IMR-90 (cell line): Measurements from ENCODE around the gene SLCO3A1. TPM values are rescaled to one million over a fixed set of nuclear protein-coding genes. Genes with fewer than 3 reads are reported as not detected.
"Not testable (repeated sequence)": the region's sequence is repeated elsewhere in the genome, so short reads cannot be mapped to it uniquely, and the experiment has no call there.

ENCODE experiments used
- ATAC-seq: fragments of 200-7000 bp; cut with Tn5 transposase; 2 replicates; pipeline ENCODE4 v1.9.1; 2020; ENCODE audit warnings: low read depth, mild to moderate bottlenecking, moderate library complexity
- BruUV-seq: library from RNA; stranded (reverse); fragments of 400-500 nt; replicated peaks from 2 replicates; lab custom pipeline; 2021; lab: Mats Ljungman, UMichigan
- CTCF ChIA-PET: fragments of 300-600 bp; formaldehyde crosslinking; extraction: SDS; loops from one replicate; lab custom pipeline; 2021; ENCODE audit warnings: antibody characterized with exemption; lab: Yijun Ruan, JAX
- POLR2A ChIA-PET: fragments of 300-600 bp; sonication (Branson Sonifier 250); formaldehyde crosslinking; loops from one replicate; lab custom pipeline; 2022; ENCODE audit warnings: antibody characterized with exemption; ENCODE audit not compliant: unreplicated experiment; lab: Charles Lee
- DNase-seq: peaks from one replicate; pipeline ENCODE4 v3.0.0; 2013
- H2AFZ ChIP-seq: replicated peaks from 2 replicates; pipeline ENCODE3; 2013; ENCODE audit warnings: low read length, mild to moderate bottlenecking; ENCODE audit not compliant: poor library complexity
- H2AK5ac ChIP-seq: 2 replicates; pipeline ENCODE4 v1.6.1; 2013; ENCODE audit warnings: low read depth, low read length, inconsistent platforms
- H2AK9ac ChIP-seq: replicated peaks from 2 replicates; pipeline ENCODE3; 2013; ENCODE audit warnings: mild to moderate bottlenecking, low read depth, low read length, moderate library complexity; ENCODE audit not compliant: poor library complexity
- H2BK120ac ChIP-seq: 2 replicates; pipeline ENCODE4 v1.6.1; 2013; ENCODE audit warnings: low read depth, low read length, inconsistent platforms
- H2BK15ac ChIP-seq: 3 replicates; pipeline ENCODE4 v1.6.1; 2013; ENCODE audit warnings: low read depth, low read length, inconsistent platforms
- H2BK20ac ChIP-seq: 2 replicates; pipeline ENCODE4 v1.6.1; 2013; ENCODE audit warnings: low read depth, mild to moderate bottlenecking, inconsistent platforms, low read length, moderate library complexity
- H2BK5ac ChIP-seq: 2 replicates; pipeline ENCODE4 v1.6.1; 2013; ENCODE audit warnings: mild to moderate bottlenecking, low read depth, low read length, inconsistent platforms; ENCODE audit not compliant: poor library complexity, severe bottlenecking
- H3K14ac ChIP-seq: replicated peaks from 2 replicates; pipeline ENCODE4 v1.6.1; 2013; ENCODE audit warnings: low read depth, low read length, inconsistent platforms
- H3K18ac ChIP-seq: 2 replicates; pipeline ENCODE4 v1.6.1; 2013; ENCODE audit warnings: low read depth, low read length, control low read depth
- H3K23ac ChIP-seq: 2 replicates; pipeline ENCODE4 v1.6.1; 2013; ENCODE audit warnings: low read depth, low read length, inconsistent platforms
- H3K27ac ChIP-seq: 2 replicates; pipeline ENCODE4 v1.5.1; 2013; ENCODE audit warnings: mild to moderate bottlenecking, control low read depth, low read length; ENCODE audit not compliant: insufficient read depth
- H3K27me3 ChIP-seq: 2 replicates; pipeline ENCODE4 v1.6.1; 2013; ENCODE audit warnings: low read length; ENCODE audit not compliant: control insufficient read depth, insufficient read depth
- H3K36me3 ChIP-seq: 2 replicates; pipeline ENCODE4 v1.6.1; 2013; ENCODE audit warnings: low read length, mixed read lengths; ENCODE audit not compliant: control insufficient read depth, insufficient read depth
- H3K4ac ChIP-seq: 2 replicates; pipeline ENCODE4 v1.6.1; 2013; ENCODE audit warnings: low read depth, low read length, inconsistent platforms
- H3K4me1 ChIP-seq: 2 replicates; pipeline ENCODE4 v1.6.1; 2013; ENCODE audit warnings: low read length, mixed read lengths; ENCODE audit not compliant: control insufficient read depth, insufficient read depth
- H3K4me2 ChIP-seq: 2 replicates; pipeline ENCODE4 v1.6.1; 2013; ENCODE audit warnings: low read depth, mild to moderate bottlenecking, control low read depth, low read length, moderate library complexity
- H3K4me3 ChIP-seq: 2 replicates; pipeline ENCODE4 v1.5.1; 2013; ENCODE audit warnings: low read depth, mild to moderate bottlenecking, control low read depth, low read length, moderate library complexity; ENCODE audit not compliant: insufficient read depth
- H3K56ac ChIP-seq: 2 replicates; pipeline ENCODE4 v1.6.1; 2013; ENCODE audit warnings: low read length, inconsistent platforms; ENCODE audit not compliant: insufficient read depth; ENCODE audit errors: extremely low read depth
- H3K79me1 ChIP-seq, 2 experiments: 2 replicates each; pipeline ENCODE4 v1.6.1; 2013; ENCODE audit warnings: low read length in 2 of 2, inconsistent platforms in 1 of 2, low read depth in 1 of 2
- H3K9ac ChIP-seq: 2 replicates; pipeline ENCODE4 v1.6.1; 2013; ENCODE audit warnings: low read depth, low read length, control low read depth
- H3K9me1 ChIP-seq: 2 replicates; pipeline ENCODE4 v1.6.1; 2013; ENCODE audit warnings: low read length, inconsistent platforms; ENCODE audit not compliant: insufficient read depth
- H3K9me3 ChIP-seq: 2 replicates; pipeline ENCODE4 v1.6.1; 2013; ENCODE audit warnings: low read length; ENCODE audit not compliant: control insufficient read depth, insufficient read depth
- H4K20me1 ChIP-seq: 2 replicates; pipeline ENCODE4 v1.6.1; 2013; ENCODE audit warnings: low read length, inconsistent platforms; ENCODE audit not compliant: insufficient read depth
- H4K5ac ChIP-seq: 2 replicates; pipeline ENCODE4 v1.6.1; 2013; ENCODE audit warnings: mild to moderate bottlenecking, low read depth, low read length, control low read depth
- H4K8ac ChIP-seq, 2 experiments: 2 replicates each; pipeline ENCODE4 v1.6.1; 2013; ENCODE audit warnings: low read depth in 2 of 2, low read length in 2 of 2, control low read depth in 1 of 2, inconsistent platforms in 1 of 2
- H4K91ac ChIP-seq: 2 replicates; pipeline ENCODE4 v1.6.1; 2013; ENCODE audit warnings: low read depth, low read length, inconsistent platforms; ENCODE audit not compliant: insufficient read depth
- CHD1 ChIP-seq: IDR thresholded peaks from 2 replicates; pipeline ENCODE4 v1.6.1; 2012; ENCODE audit warnings: low read depth, low read length, improper control_type of control experiment
- FOS ChIP-seq: fragments of 150-350 bp; IDR thresholded peaks from 2 replicates; pipeline ENCODE4 v1.6.1; 2016; ENCODE audit warnings: low read depth, low read length
- POLR2A ChIP-seq: IDR thresholded peaks from 2 replicates; pipeline ENCODE4 v1.6.1; 2012; ENCODE audit warnings: mild to moderate bottlenecking, low read depth, low read length
- RCOR1 ChIP-seq: IDR thresholded peaks from 2 replicates; pipeline ENCODE4 v1.6.1; 2012; ENCODE audit warnings: mild to moderate bottlenecking, low read length, improper control_type of control experiment; ENCODE audit not compliant: insufficient replicate concordance
- SMC3 ChIP-seq: fragments of 150-350 bp; IDR thresholded peaks from 2 replicates; pipeline ENCODE4 v1.6.1; 2016; ENCODE audit warnings: low read depth, mild to moderate bottlenecking, antibody characterized with exemption, low read length, moderate library complexity
- WGBS, 2 experiments: methylation state at CpG; one replicate each; pipeline versions ENCODE4 v1.1.5 to v1.1.7; 2013; ENCODE audit warnings: missing lambda C conversion rate in 2 of 2; ENCODE audit not compliant: insufficient read length in 1 of 2; ENCODE audit errors: extremely low coverage in 2 of 2; 5-methylcytosine and 5-hydroxymethylcytosine counted together
- dilution Hi-C: fragments of 300-500 bp; cut with HindIII; formaldehyde crosslinking; loops from one replicate; pipeline ENCODE4 v1.14.3; 2018; ENCODE audit warnings: low sequenced_read_pairs; ENCODE audit not compliant: unreplicated experiment
- in situ Hi-C: fragments of 300-500 bp; cut with MboI; formaldehyde crosslinking; loops from 3 replicates; pipeline ENCODE4 v1.14.3; 2019; ENCODE audit warnings: low sequenced_read_pairs, inconsistent platforms, mixed read lengths
- intact Hi-C: fragments of 100-400 bp; cut with micrococcal nuclease; formaldehyde crosslinking; loops from 2 replicates; pipeline ENCODE4 v1.10.0; 2022
- polyA plus RNA-seq, 3 experiments: library from polyadenylated mRNA; depleted of rRNA; stranded (reverse); fragments of >200 nt; gene quantifications; 2 replicates each; pipeline ENCODE4 v1.2.3, GENCODE V29; 2012; ENCODE audit warnings: low replicate concordance in 1 of 3
- total RNA-seq: library from RNA; depleted of rRNA; stranded (reverse); fragments of >200 nt; gene quantifications from 2 replicates; pipeline ENCODE4 v1.2.3, GENCODE V29; 2012
- TF ChIP-seq, protein P1 (sequence below): conservative IDR thresholded peaks from 2 replicates; pipeline ENCODE4 v1.5.1; 2012; ENCODE audit warnings: mild to moderate bottlenecking, low read depth, low read length, improper control_type of control experiment

The SLCO3A1 gene
- total and polyA plus RNA-seq, 2 of the 4 experiments (the other 2 are of a cell fraction): 4.7 to 8.1 TPM

DNA sequence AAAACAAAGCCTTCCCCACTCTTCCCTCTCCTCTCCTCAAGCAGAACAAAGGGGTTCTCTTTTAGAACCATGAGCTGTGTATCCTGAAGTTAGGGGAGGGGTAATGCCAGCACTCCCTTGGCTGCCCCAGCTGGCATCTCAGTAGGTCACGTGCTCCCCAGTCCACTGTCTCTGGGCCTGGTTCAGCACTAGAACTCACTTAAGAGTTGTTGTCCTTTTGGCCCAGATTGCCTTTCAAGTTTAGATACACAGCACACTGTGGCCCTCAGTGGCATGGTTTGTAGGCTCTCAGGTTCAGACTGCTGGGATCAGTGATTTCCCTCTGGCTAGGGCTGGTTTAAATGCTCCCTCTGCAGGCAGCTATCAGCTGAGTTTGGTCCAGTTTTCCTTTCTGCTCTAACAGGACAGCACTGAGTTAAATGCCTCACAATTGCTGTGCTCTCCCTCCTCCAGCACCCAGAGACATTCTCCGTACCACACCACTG lies 351.8 kb downstream of the SLCO3A1 start:
- Histone ChIP-seq H3K36me3 (no peaks in the 10 kb centered on the region), H3K9me3 (peaks cover 6% of the 10 kb centered on the region), H3K27ac (no peak overlapping the region), H3K9me1 (no peaks in the 10 kb centered on the region), H3K18ac (no peak overlapping the region), H2BK120ac (no peak overlapping the region), H2AK5ac (no peak overlapping the region), H3K79me1 (no peaks in the 10 kb centered on the region), H2BK15ac (no peak overlapping the region), H2AFZ (no peak overlapping the region), H4K8ac (no peak overlapping the region), H3K23ac (no peak overlapping the region), H4K5ac (no peak overlapping the region), H4K20me1 (no peaks in the 10 kb centered on the region), H3K9ac (no peak overlapping the region), H3K14ac (no peak overlapping the region), H3K4me1 (no peaks in the 10 kb centered on the region), H3K27me3 (no peaks in the 10 kb centered on the region), H3K4ac (no peak overlapping the region), H4K91ac (no peak overlapping the region), H3K4me2 (no peak overlapping the region), H3K4me3 (no peak overlapping the region), H2AK9ac (no peak overlapping the region), H2BK5ac (no peak overlapping the region), H3K56ac (no peak overlapping the region), H2BK20ac (no peak overlapping the region)
- intact Hi-C loops: no loop called here
- DNase-seq (no peak), ATAC-seq (no peak)
- TF ChIP-seq FOS (no peak), SMC3 (no peak), CHD1 (no peak), RCOR1 (no peak), POLR2A (no peak)
- TF ChIP-seq, protein P1, sequence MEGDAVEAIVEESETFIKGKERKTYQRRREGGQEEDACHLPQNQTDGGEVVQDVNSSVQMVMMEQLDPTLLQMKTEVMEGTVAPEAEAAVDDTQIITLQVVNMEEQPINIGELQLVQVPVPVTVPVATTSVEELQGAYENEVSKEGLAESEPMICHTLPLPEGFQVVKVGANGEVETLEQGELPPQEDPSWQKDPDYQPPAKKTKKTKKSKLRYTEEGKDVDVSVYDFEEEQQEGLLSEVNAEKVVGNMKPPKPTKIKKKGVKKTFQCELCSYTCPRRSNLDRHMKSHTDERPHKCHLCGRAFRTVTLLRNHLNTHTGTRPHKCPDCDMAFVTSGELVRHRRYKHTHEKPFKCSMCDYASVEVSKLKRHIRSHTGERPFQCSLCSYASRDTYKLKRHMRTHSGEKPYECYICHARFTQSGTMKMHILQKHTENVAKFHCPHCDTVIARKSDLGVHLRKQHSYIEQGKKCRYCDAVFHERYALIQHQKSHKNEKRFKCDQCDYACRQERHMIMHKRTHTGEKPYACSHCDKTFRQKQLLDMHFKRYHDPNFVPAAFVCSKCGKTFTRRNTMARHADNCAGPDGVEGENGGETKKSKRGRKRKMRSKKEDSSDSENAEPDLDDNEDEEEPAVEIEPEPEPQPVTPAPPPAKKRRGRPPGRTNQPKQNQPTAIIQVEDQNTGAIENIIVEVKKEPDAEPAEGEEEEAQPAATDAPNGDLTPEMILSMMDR: no peak
- dilution Hi-C loops: no loop called here
- in situ Hi-C loops: no loop called here
- CTCF ChIA-PET: no interaction called here
- no CpG with 5 or more reads among the region's 2 CpGs for WGBS, 2 experiments
- POLR2A ChIA-PET: no interaction called here
- BruUV-seq: no TSS peak

DNA sequence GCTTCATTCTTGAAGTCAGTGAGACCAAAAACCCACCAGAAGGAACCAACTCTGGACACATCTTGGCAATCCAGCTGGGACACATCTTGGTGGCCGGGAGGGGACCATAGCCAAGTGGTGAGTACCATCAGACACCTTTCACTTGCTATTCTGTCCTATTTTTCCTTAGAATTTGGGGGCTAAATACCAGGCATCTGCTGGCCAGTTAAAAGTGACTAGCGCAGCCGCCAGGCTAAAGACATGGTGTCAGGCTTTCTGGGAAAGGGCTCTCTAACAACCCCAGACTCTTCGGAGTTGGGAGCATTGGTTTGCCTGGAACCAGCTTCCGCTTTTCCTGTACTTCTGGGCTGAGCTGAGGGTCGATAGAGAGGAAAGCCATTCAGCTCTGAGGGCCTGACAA lies 354.1 kb downstream of the SLCO3A1 start:
- H2BK5ac ChIP-seq, H3K56ac ChIP-seq, intact Hi-C loops, H4K20me1 ChIP-seq, H3K4me2 ChIP-seq, H4K91ac ChIP-seq, DNase-seq, H3K9ac ChIP-seq, H2AFZ ChIP-seq, H3K79me1 ChIP-seq, CTCF ChIA-PET, H2BK20ac ChIP-seq, H3K9me1 ChIP-seq, H3K27me3 ChIP-seq, H3K9me3 ChIP-seq, H2BK120ac ChIP-seq, H3K23ac ChIP-seq, H4K5ac ChIP-seq, H2AK5ac ChIP-seq, POLR2A ChIA-PET, H3K4me3 ChIP-seq, H2BK15ac ChIP-seq, dilution Hi-C loops, H3K14ac ChIP-seq, H3K4me1 ChIP-seq, H3K36me3 ChIP-seq, H3K18ac ChIP-seq, H4K8ac ChIP-seq, H3K4ac ChIP-seq, BruUV-seq, H2AK9ac ChIP-seq, in situ Hi-C loops, ATAC-seq, H3K27ac ChIP-seq: not testable (repeated sequence)
- 50% methylated on average over 1 of the region's 6 CpGs; no CpG with 5 or more reads in 1 of the 2 experiments for WGBS, 2 experiments
